Measurements from ENCODE around the gene TUBGCP6.

GRCh38 chr22:50204571-50204970 lies 40.3 kb downstream of the TUBGCP6 start:
- TF ChIP-seq POLR2A (IDR thresholded peaks at IDR 0.05) = no peak
- no peak for TF ChIP-seq CTCF (IDR thresholded peaks at IDR 0.05)
